Vagina (tissue), 2 donors: ENCODE results near the gene COBL. TPM values are rescaled to one million over a fixed set of nuclear protein-coding genes. Genes with fewer than 3 reads are reported as not detected.

Source experiments
- DNase-seq, 2 donors: peaks; one replicate each; pipeline ENCODE4 v3.0.0-alpha.2; 2017; ENCODE audit errors: extremely low spot score in 2 of 2
- H3K27ac ChIP-seq: fragments of 200-600 bp; sonication (generic); one replicate; pipeline ENCODE4 v1.5.1; 2019
- H3K27me3 ChIP-seq: fragments of 200-600 bp; sonication (generic); one replicate; pipeline ENCODE4 v1.5.1; 2019
- H3K36me3 ChIP-seq, 2 donors: fragments of 200-600 bp; sonication (generic); one replicate each; pipeline ENCODE4 v1.5.1; 2017 to 2019
- H3K4me1 ChIP-seq: fragments of 200-600 bp; sonication (generic); one replicate; pipeline ENCODE4 v1.5.1; 2019
- H3K4me3 ChIP-seq, 2 donors: fragments of 200-600 bp; sonication (generic); 1 replicate in 1 of 2; 2 replicates in 1 of 2; pipeline ENCODE4 v1.5.1; 2016 to 2019
- H3K9me3 ChIP-seq: fragments of 200-600 bp; sonication (generic); one replicate; pipeline ENCODE4 v1.5.1; 2019
- CTCF ChIP-seq, 3 experiments: fragments of 450-650 bp in 2 of 3; fragments of 200-600 bp in 1 of 3; sonication (generic) in 1 of 3; IDR thresholded peaks; one replicate each; pipeline ENCODE4 v1.5.1; 2017 to 2019; ENCODE audit warnings: antibody characterized with exemption in 3 of 3, mild to moderate bottlenecking in 2 of 3, moderate library complexity in 2 of 3
- POLR2A ChIP-seq, 2 donors: fragments of 450-650 bp; IDR thresholded peaks; one replicate each; pipeline ENCODE4 v1.6.1; 2017; ENCODE audit warnings: antibody characterized with exemption in 2 of 2, mild to moderate bottlenecking in 2 of 2, moderate library complexity in 2 of 2
- POLR2AphosphoS5 ChIP-seq, 2 donors: sonication (generic); formaldehyde crosslinking; IDR thresholded peaks; one replicate each; pipeline ENCODE4 v1.9.0; 2017; ENCODE audit warnings: antibody characterized with exemption in 2 of 2, mild to moderate bottlenecking in 2 of 2, low read depth in 1 of 2; ENCODE audit not compliant: insufficient read depth in 1 of 2
- intact Hi-C: fragments of 100-400 bp; cut with DNase I; formaldehyde crosslinking; loops from one replicate; pipeline ENCODE4 v1.15.1; 2023
- total RNA-seq: library from RNA; depleted of rRNA; stranded (reverse); fragments of >200 nt; gene quantifications from one replicate; pipeline ENCODE4 v1.2.3, GENCODE V29; 2016

COBL gene
- total RNA-seq, 1 donor from 2014 or later = 9.3 TPM

DNA sequence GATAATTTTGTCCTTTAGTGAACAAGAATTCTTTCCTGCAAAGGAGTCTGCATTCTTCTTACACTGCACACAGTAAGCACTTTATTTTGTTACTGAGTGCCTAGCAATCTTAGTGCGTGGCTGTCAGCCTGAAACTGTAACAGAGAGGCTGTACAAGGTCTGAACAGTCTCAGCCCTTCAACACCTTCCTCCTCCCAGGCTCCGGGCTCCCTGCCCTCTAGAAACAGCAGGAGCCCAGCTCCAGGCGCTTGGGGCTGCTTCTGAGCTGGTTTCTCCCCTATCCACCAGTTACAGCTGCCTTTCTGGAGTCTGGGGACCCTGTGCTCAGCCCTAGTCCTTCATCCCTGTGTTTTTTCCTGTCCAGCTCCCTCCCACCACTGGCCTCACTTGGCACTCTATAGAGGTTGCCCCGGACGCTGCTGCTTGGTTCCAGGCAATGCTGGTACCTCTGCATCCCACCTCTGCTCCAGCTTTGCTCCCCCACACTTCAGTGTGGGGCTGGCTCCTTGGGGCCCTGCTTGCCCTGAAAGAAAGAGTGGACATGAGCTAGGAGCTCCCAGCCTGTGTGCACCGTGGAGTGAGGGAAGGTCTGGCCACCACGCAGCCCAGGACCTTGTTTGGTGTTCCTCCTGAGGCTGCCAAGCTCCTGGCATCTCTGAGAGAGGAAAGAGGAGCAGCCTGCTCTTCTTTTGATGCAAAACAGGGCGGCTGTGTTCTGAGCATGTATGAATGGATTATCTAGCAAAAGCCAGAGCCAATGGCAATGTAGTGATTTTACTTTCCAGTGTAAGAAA is 282.7 kb downstream of the COBL start:
- Histone ChIP-seq H3K4me3 (no peak overlapping the region), H3K36me3 (no peaks in the 10 kb centered on the region), H3K4me1 (no peaks in the 10 kb centered on the region), H3K27ac (no peak overlapping the region), H3K27me3 (no peaks in the 10 kb centered on the region), H3K9me3 (no peaks in the 10 kb centered on the region)
- TF ChIP-seq POLR2A (IDR thresholded peaks at IDR 0.05) (no peak), CTCF (IDR thresholded peaks at IDR 0.05) (no peak), POLR2AphosphoS5 (IDR thresholded peaks at IDR 0.05; ENCODE audit: insufficient read depth in 1 of 2, low read depth in 1 of 2) (no peak)
- no peak for DNase-seq
- intact Hi-C loops = no loop called here

DNA sequence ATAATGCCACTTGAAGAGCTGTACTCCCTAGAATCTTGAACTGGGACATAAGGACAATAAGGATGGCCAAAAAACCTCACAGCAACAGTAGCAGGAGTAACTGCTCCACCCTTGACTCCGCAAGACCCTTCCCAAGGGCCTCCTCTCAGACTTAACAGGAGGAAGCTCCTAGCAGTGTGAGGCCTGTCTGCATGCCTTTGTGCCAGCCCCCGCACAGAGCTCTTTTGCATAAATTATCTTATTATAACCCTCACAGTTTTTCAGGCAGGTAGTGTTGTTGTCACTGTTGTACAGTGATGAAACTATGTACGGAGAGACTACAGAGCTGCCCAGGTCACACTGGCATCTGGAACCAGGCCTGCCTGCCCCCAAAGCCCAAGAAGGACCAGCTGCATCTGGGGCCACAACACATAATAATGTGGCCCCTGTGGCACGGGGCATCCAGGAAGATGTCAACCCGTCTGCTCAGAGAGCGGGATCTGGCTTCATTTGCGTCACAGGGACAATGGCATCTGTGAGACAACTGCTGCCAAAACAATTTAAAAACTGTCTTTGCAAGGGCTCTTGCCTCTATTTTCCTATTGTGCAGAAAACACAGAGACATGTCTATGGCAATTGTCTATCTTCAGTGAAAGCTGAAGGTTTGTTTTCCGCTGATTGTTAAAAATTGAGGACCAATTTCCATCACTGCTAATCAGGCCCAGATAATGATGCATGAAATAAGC is 284.7 kb downstream of the COBL start:
- intact Hi-C loops = no loop called here
- Histone ChIP-seq H3K27me3 (no peaks in the 10 kb centered on the region), H3K9me3 (no peaks in the 10 kb centered on the region), H3K27ac (no peak overlapping the region), H3K4me3 (no peak overlapping the region), H3K4me1 (no peaks in the 10 kb centered on the region), H3K36me3 (no peaks in the 10 kb centered on the region)
- no peak for TF ChIP-seq POLR2A (IDR thresholded peaks at IDR 0.05)
- no peak for TF ChIP-seq POLR2AphosphoS5 (IDR thresholded peaks at IDR 0.05; ENCODE audit: insufficient read depth in 1 of 2, low read depth in 1 of 2)
- no peak for TF ChIP-seq CTCF (IDR thresholded peaks at IDR 0.05)
- DNase-seq = no peak

DNA sequence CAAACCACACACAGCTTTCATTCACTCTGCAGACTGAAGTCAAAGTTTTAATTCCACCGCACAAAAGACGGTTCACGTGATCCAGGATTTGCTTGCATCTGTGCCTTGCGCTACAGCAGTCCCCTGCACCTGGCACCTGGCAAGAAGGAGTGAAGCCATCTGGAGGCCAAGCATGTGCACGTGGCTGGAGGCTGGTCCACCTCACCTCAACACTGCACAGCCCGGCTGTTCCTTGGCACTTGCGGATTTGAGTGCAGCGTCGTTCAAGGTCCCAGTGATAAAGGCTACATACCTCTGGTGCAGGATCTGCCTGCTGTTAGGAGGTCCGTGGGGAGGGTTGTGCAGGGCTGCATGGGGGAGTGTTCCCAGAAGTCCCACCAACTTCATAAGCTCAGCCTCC is 285.4 kb downstream of the COBL start:
- no peaks in the 10 kb centered on the region for H3K4me1 ChIP-seq
- intact Hi-C loops = no loop called here
- H3K36me3 ChIP-seq = no peaks in the 10 kb centered on the region
- TF ChIP-seq CTCF (IDR thresholded peaks at IDR 0.05) (no peak), POLR2AphosphoS5 (IDR thresholded peaks at IDR 0.05; ENCODE audit: insufficient read depth in 1 of 2, low read depth in 1 of 2) (no peak), POLR2A (IDR thresholded peaks at IDR 0.05) (no peak)
- H3K4me3 ChIP-seq = no peak overlapping the region
- no peaks in the 10 kb centered on the region for H3K9me3 ChIP-seq
- no peaks in the 10 kb centered on the region for H3K27me3 ChIP-seq
- no peak overlapping the region for H3K27ac ChIP-seq
- no peak for DNase-seq

DNA sequence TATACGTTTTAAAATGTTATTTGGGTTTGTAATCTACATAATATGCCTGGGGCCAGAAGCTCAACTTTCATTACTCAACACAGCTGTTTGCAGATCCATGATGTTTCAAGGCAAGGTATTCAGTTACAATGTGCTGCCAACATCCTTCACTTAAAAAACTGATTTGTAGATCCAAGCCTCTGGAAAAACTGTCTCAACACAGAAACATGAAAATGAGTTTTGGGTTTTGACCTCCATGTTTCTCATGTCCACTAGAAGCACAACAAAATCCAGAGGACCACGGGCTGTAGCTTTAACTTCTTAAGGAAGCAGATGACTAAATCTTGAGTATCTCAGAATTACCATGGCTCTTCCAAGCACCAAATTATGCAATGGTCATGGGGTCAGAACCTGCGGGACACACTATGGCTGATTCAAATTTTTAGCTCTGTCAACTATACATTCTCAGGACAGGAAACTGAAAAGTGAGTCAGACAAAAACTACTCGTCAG is 286.9 kb downstream of the COBL start:
- intact Hi-C loops = no loop called here
- no peaks in the 10 kb centered on the region for H3K4me1 ChIP-seq

More for the DNA sequence above, 286.9 kb downstream of the COBL start:
- Histone ChIP-seq H3K27me3 (no peaks in the 10 kb centered on the region), H3K27ac (no peak overlapping the region), H3K36me3 (no peaks in the 10 kb centered on the region), H3K4me3 (no peak overlapping the region), H3K9me3 (no peaks in the 10 kb centered on the region)
- TF ChIP-seq POLR2AphosphoS5 (IDR thresholded peaks at IDR 0.05; ENCODE audit: insufficient read depth in 1 of 2, low read depth in 1 of 2) (no peak), CTCF (IDR thresholded peaks at IDR 0.05) (no peak), POLR2A (IDR thresholded peaks at IDR 0.05) (no peak)
- DNase-seq = no peak
